Esophagus muscularis mucosa (tissue), 3 donors: ENCODE data around the gene RAPGEF2.

ENCODE experiments used
- CTCF ChIP-seq, 3 experiments: fragments of 200-600 bp in 2 of 3; fragments of 450-650 bp in 1 of 3; sonication (generic) in 2 of 3; IDR thresholded peaks; one replicate each; pipeline ENCODE4 v1.5.1; 2017 to 2019; ENCODE audit warnings: antibody characterized with exemption in 3 of 3, mild to moderate bottlenecking in 2 of 3, moderate library complexity in 1 of 3
- POLR2A ChIP-seq: fragments of 450-650 bp; IDR thresholded peaks from one replicate; pipeline ENCODE4 v1.6.1; 2017; ENCODE audit warnings: antibody characterized with exemption, moderate library complexity, mild to moderate bottlenecking, low read depth
- POLR2AphosphoS5 ChIP-seq, 2 donors: sonication (generic); formaldehyde crosslinking; IDR thresholded peaks; one replicate each; pipeline ENCODE4 v1.6.1; 2017; ENCODE audit warnings: antibody characterized with exemption in 2 of 2

GRCh38 chr4:159126716-159127115 lies 23.8 kb downstream of the RAPGEF2 start:
- no peak for TF ChIP-seq CTCF (IDR thresholded peaks at IDR 0.05)
- no peak for TF ChIP-seq POLR2AphosphoS5 (IDR thresholded peaks at IDR 0.05)
- TF ChIP-seq POLR2A: no peak
